HepG2 (cell line): ENCODE results near the gene DCAF8. TPM values are rescaled to one million over a fixed set of nuclear protein-coding genes. Genes with fewer than 3 reads are reported as not detected.

Source experiments
- ATAC-seq: fragments of 200-7000 bp; cut with Tn5 transposase; 3 replicates; pipeline ENCODE4 v1.9.1; 2020; ENCODE audit warnings: mild to moderate bottlenecking, moderate library complexity
- BruUV-seq: library from RNA; stranded (reverse); fragments of 400-500 nt; replicated peaks from 2 replicates; lab custom pipeline; 2021; lab: Mats Ljungman, UMichigan
- CTCF ChIA-PET: fragments of 300-600 bp; formaldehyde crosslinking; extraction: SDS; loops from one replicate; lab custom pipeline; 2021; ENCODE audit warnings: low total read pairs, inconsistent platforms, low intra/inter-chr PET ratio; lab: Yijun Ruan, JAX
- POLR2A ChIA-PET: fragments of 350-600 bp; sonication (Branson Sonifier 250); formaldehyde crosslinking; loops from one replicate; lab custom pipeline; 2020; ENCODE audit warnings: antibody characterized with exemption, inconsistent platforms; lab: Yijun Ruan, JAX
- DNase-seq: peaks from one replicate; pipeline ENCODE4 v3.0.0-alpha.2; 2015; ENCODE audit warnings: low spot score
- FAIRE-seq: peaks from 3 replicates; lab custom pipeline; 2011; peaks lifted over from hg19 to GRCh38; lab: Jason Lieb, UNC
- H2AFZ ChIP-seq: one replicate; pipeline ENCODE4 v1.6.1; 2011; ENCODE audit warnings: low read length, inconsistent platforms
- H3K27ac ChIP-seq: fragments of 300-600 bp; 3 replicates; pipeline ENCODE4 v1.8.0; 2011; ENCODE audit warnings: mixed run types, mild to moderate bottlenecking, mixed read lengths, low read length, inconsistent platforms; ENCODE audit not compliant: insufficient read depth; ENCODE audit errors: extremely low read length
- H3K27me3 ChIP-seq, 2 experiments: fragments of 200-600 bp in 1 of 2; 2 replicates in 1 of 2; 3 replicates in 1 of 2; pipeline versions ENCODE4 v1.6.0 to v1.8.0; 2011; ENCODE audit warnings: low read length in 2 of 2, mild to moderate bottlenecking in 2 of 2, moderate library complexity in 2 of 2, inconsistent platforms in 1 of 2; ENCODE audit not compliant: insufficient read depth in 2 of 2, control insufficient read depth in 1 of 2
- H3K36me3 ChIP-seq, 2 experiments: fragments of 200-600 bp in 1 of 2; replicated peaks in 1 of 2; 2 replicates in 1 of 2; 3 replicates in 1 of 2; pipeline versions ENCODE4 v1.5.1 to v1.8.0; 2011; ENCODE audit warnings: low read length in 2 of 2, inconsistent platforms in 1 of 2; ENCODE audit not compliant: insufficient read depth in 2 of 2, control insufficient read depth in 1 of 2
- H3K4me1 ChIP-seq: 2 replicates; pipeline ENCODE4 v1.5.1; 2012; ENCODE audit warnings: low read length, inconsistent platforms; ENCODE audit not compliant: insufficient read depth
- H3K4me2 ChIP-seq: 2 replicates; pipeline ENCODE4 v1.6.0; 2011; ENCODE audit warnings: low read depth, low read length, inconsistent platforms
- H3K4me3 ChIP-seq, 3 experiments: fragments of 200-600 bp in 1 of 3; sonication (generic), shearing (Covaris generic) in 1 of 3; replicated peaks in 1 of 3; 2 replicates each; pipeline ENCODE4 v1.5.1; 2011 to 2016; ENCODE audit warnings: low read length in 3 of 3, inconsistent platforms in 2 of 3, low read depth in 2 of 3, mild to moderate bottlenecking in 2 of 3, control low read depth in 1 of 3, mixed read lengths in 1 of 3; ENCODE audit not compliant: insufficient read depth in 1 of 3
- H3K79me2 ChIP-seq: one replicate; pipeline ENCODE4 v1.6.1; 2011; ENCODE audit warnings: low read length, inconsistent platforms; ENCODE audit not compliant: insufficient read depth
- H3K9ac ChIP-seq: 2 replicates; pipeline ENCODE4 v1.6.0; 2011; ENCODE audit warnings: mild to moderate bottlenecking, low read depth, low read length, inconsistent platforms; ENCODE audit not compliant: insufficient read depth
- H3K9me3 ChIP-seq: 2 replicates; pipeline ENCODE4 v1.5.1; 2012; ENCODE audit warnings: mild to moderate bottlenecking, low read length
- H4K20me1 ChIP-seq: 2 replicates; pipeline ENCODE4 v1.6.0; 2011; ENCODE audit warnings: inconsistent platforms, mild to moderate bottlenecking, low read length, moderate library complexity; ENCODE audit not compliant: insufficient read depth
- FOXC1 ChIP-seq: sonication (generic); formaldehyde crosslinking; IDR thresholded peaks from 2 replicates; pipeline ENCODE4 v1.8.0; 2022; ENCODE audit warnings: mild to moderate bottlenecking, missing genetic modification reagents, borderline replicate concordance
- IKZF1 ChIP-seq: fragments of 450-650 bp; IDR thresholded peaks from 2 replicates; pipeline ENCODE4 v1.7.1; 2016
- KLF12 ChIP-seq: sonication (generic); formaldehyde crosslinking; IDR thresholded peaks from 2 replicates; pipeline ENCODE4 v1.4.0; 2020; ENCODE audit warnings: missing genetic modification reagents, borderline replicate concordance
- NFE2L1 ChIP-seq: sonication (generic); formaldehyde crosslinking; IDR thresholded peaks from 2 replicates; pipeline ENCODE4 v1.4.0; 2020; ENCODE audit warnings: missing genetic modification reagents, mild to moderate bottlenecking, borderline replicate concordance
- RCOR2 ChIP-seq: IDR thresholded peaks from 2 replicates; pipeline ENCODE4 v1.6.1; 2016; ENCODE audit warnings: missing biosample characterization, missing genetic modification reagents
- RFX1 ChIP-seq: fragments of 450-650 bp; IDR thresholded peaks from 2 replicates; pipeline ENCODE4 v1.6.1; 2017
- SATB2 ChIP-seq: sonication (generic); formaldehyde crosslinking; IDR thresholded peaks from 2 replicates; pipeline ENCODE4 v1.5.0; 2020; ENCODE audit warnings: missing genetic modification reagents
- TSC22D2 ChIP-seq: sonication (generic); formaldehyde crosslinking; IDR thresholded peaks from 2 replicates; pipeline ENCODE4 v1.5.1; 2020; ENCODE audit warnings: missing genetic modification reagents, mild to moderate bottlenecking, borderline replicate concordance
- ZBTB34 ChIP-seq: sonication (generic); formaldehyde crosslinking; IDR thresholded peaks from 2 replicates; pipeline ENCODE4 v1.8.0; 2022; ENCODE audit warnings: mild to moderate bottlenecking, missing genetic modification reagents
- ZSCAN20 ChIP-seq: sonication (generic); formaldehyde crosslinking; IDR thresholded peaks from 2 replicates; pipeline ENCODE4 v1.4.0; 2020; ENCODE audit warnings: missing genetic modification reagents, mild to moderate bottlenecking, borderline replicate concordance
- WGBS: methylation state at CpG from one replicate; pipeline ENCODE4 v1.1.6; 2017; ENCODE audit warnings: low lambda C conversion rate; 5-methylcytosine and 5-hydroxymethylcytosine counted together
- in situ Hi-C: cut with HindIII; loops from 2 replicates; pipeline ENCODE4 v1.10.0; 2017; ENCODE audit warnings: low pct_unique_long_range_greater_than_20kb; ENCODE audit not compliant: extremely low pct_ligation_motif_present
- intact Hi-C: fragments of 100-400 bp; cut with micrococcal nuclease; formaldehyde crosslinking; loops from one replicate; pipeline ENCODE4 v1.10.0; 2022; ENCODE audit not compliant: unreplicated experiment
- polyA plus RNA-seq, 8 experiments: library from polyadenylated mRNA; depleted of rRNA in 3 of 8; stranded (reverse) in 7 of 8; unstranded in 1 of 8; fragments of >200 nt; fragmentation: Illumina TruSeq in 4 of 8; extraction: Trizol in 4 of 8; gene quantifications; 2 replicates each; pipeline versions ENCODE4 v1.2.1 to v1.2.3, GENCODE V29; 2011 to 2016; ENCODE audit warnings: low read depth in 4 of 8, missing spikeins in 1 of 8, mixed read lengths in 1 of 8; ENCODE audit not compliant: insufficient read depth in 1 of 8
- total RNA-seq, 5 experiments: library from RNA; depleted of rRNA; stranded (reverse); fragments of >200 nt; fragmentation: Illumina TruSeq; extraction: Trizol; gene quantifications; 2 replicates each; pipeline ENCODE4 v1.2.3, GENCODE V29; 2016; ENCODE audit warnings: low read depth in 1 of 5

The DCAF8 gene
- total and polyA plus RNA-seq, 2 of the 13 experiments (the other 11 are each of a cell fraction or from before 2014, with no cell fraction given), result 73.4 to 79.8 TPM

GRCh38 chr1:160211046-160211790 lies 51.1 kb downstream of the DCAF8 start:
- in situ Hi-C loops, result loop anchor here (10.0 kb wide), 1 partner anchor 106 kb away; no protein-coding TSS in a partner anchor
- CTCF ChIA-PET, result no interaction called here
- intact Hi-C loops, result no loop called here

GRCh38 chr1:160210561-160210960 lies 51.8 kb downstream of the DCAF8 start:
- BruUV-seq, result no TSS peak
- no peak for TF ChIP-seq NFE2L1 (CRISPR knock-in tag)
- no peak for TF ChIP-seq FOXC1 (CRISPR knock-in tag)
- TF ChIP-seq SATB2 (CRISPR knock-in tag), result no peak
- no peak for TF ChIP-seq TSC22D2 (CRISPR knock-in tag)
- TF ChIP-seq ZSCAN20 (CRISPR knock-in tag), result no peak
- no peak for TF ChIP-seq ZBTB34 (CRISPR knock-in tag)
- TF ChIP-seq IKZF1, result no peak
- no peak for TF ChIP-seq KLF12 (CRISPR knock-in tag)
- TF ChIP-seq, all 625 proteins: peak for 0
- POLR2A ChIA-PET, result no interaction called here
- CTCF ChIA-PET, result no interaction called here
- H3K36me3 ChIP-seq, result peaks cover 15 to 42% of the 10 kb centered on the region in 2 experiments
- H3K27ac ChIP-seq, result no peak overlapping the region
- no peaks in the 10 kb centered on the region for H3K9me3 ChIP-seq
- no peak overlapping the region for H3K9ac ChIP-seq
- DNase-seq (no peak), FAIRE-seq (no peak), ATAC-seq (no peak)
- H3K4me3 ChIP-seq, result no peak overlapping the region
- H3K4me1 ChIP-seq, result peaks cover 21% of the 10 kb centered on the region
- no peaks in the 10 kb centered on the region for H3K79me2 ChIP-seq
- no peaks in the 10 kb centered on the region for H3K27me3 ChIP-seq
- 100% methylated on average over 4 of the region's 5 CpGs for WGBS
- H4K20me1 ChIP-seq, result no peaks in the 10 kb centered on the region
- intact Hi-C loops, result no loop called here
- in situ Hi-C loops, result loop anchor here (10.0 kb wide), 1 partner anchor 106 kb away; no protein-coding TSS in a partner anchor
- no peak overlapping the region for H2AFZ ChIP-seq
- H3K4me2 ChIP-seq, result no peak overlapping the region

More at GRCh38 chr1:160211046-160211790, 51.1 kb downstream of the DCAF8 start:
- Histone ChIP-seq H3K4me1 (peaks cover 17% of the 10 kb centered on the region), H3K4me3 (no peak overlapping the region), H3K79me2 (no peaks in the 10 kb centered on the region), H2AFZ (no peak overlapping the region), H3K9ac (no peak overlapping the region), H4K20me1 (no peaks in the 10 kb centered on the region), H3K36me3 (peaks cover 20 to 49% of the 10 kb centered on the region in 2 experiments), H3K27me3 (no peaks in the 10 kb centered on the region), H3K9me3 (no peaks in the 10 kb centered on the region), H3K4me2 (no peak overlapping the region), H3K27ac (no peak overlapping the region)
- DNase-seq (no peak), ATAC-seq (no peak), FAIRE-seq (no peak)
- peak; percentile 48; the same call in 1 of the 2 replicates for TF ChIP-seq RFX1
- no peak for TF ChIP-seq RCOR2 (CRISPR knock-in tag)
- 98% methylated on average over 9 of the region's 10 CpGs for WGBS
- no TSS peak for BruUV-seq
- POLR2A ChIA-PET, result no interaction called here
